Measurements from ENCODE around the gene CACNA1B.
"Not testable (repeated sequence)": the region's sequence is repeated elsewhere in the genome, so short reads cannot be mapped to it uniquely, and the experiment has no call there.

Gene CACNA1B

GRCh38 chr9:138122676-138123075, 245.1 kb downstream of the CACNA1B start:
- TF ChIP-seq POLR2AphosphoS5 (IDR thresholded peaks at IDR 0.05; ENCODE audit: low read depth) (no peak), GABPA (IDR thresholded peaks at IDR 0.05; ENCODE audit: low read depth) (no peak), REST (IDR thresholded peaks at IDR 0.05; ENCODE audit: insufficient replicate concordance, low read depth) (no peak), CTCF (IDR thresholded peaks at IDR 0.05; ENCODE audit: insufficient read depth, low read length) (no peak), SPI1 (IDR thresholded peaks at IDR 0.05; ENCODE audit: borderline replicate concordance, low read depth) (no peak)
- Histone ChIP-seq H3K4me3 (replicated peaks; ENCODE audit: insufficient read depth, low read length) (no peak overlapping the region), H3K27ac (replicated peaks) (no peak overlapping the region), H3K27me3 (ENCODE audit: insufficient read depth, poor library complexity, severe bottlenecking) (no peaks in the 10 kb centered on the region)
- no peak for DNase-seq (ENCODE audit: low read depth in 1 of 2, low spot score in 1 of 2)

GRCh38 chr9:138123086-138123485, 245.5 kb downstream of the CACNA1B start:
- no peak overlapping the region for H3K27ac ChIP-seq (replicated peaks)
- no peaks in the 10 kb centered on the region for H3K27me3 ChIP-seq (ENCODE audit: insufficient read depth, poor library complexity, severe bottlenecking)
- DNase-seq (ENCODE audit: low read depth in 1 of 2, low spot score in 1 of 2): no peak
- no peak overlapping the region for H3K4me3 ChIP-seq (replicated peaks; ENCODE audit: insufficient read depth, low read length)
- no peak for TF ChIP-seq REST (IDR thresholded peaks at IDR 0.05; ENCODE audit: insufficient replicate concordance, low read depth)
- no peak for TF ChIP-seq SPI1 (IDR thresholded peaks at IDR 0.05; ENCODE audit: borderline replicate concordance, low read depth)
- no peak for TF ChIP-seq POLR2AphosphoS5 (IDR thresholded peaks at IDR 0.05; ENCODE audit: low read depth)
- no peak for TF ChIP-seq GABPA (IDR thresholded peaks at IDR 0.05; ENCODE audit: low read depth)
- TF ChIP-seq CTCF (IDR thresholded peaks at IDR 0.05; ENCODE audit: insufficient read depth, low read length): no peak

GRCh38 chr9:138126090-138126857, 248.7 kb downstream of the CACNA1B start:
- H3K4me3 ChIP-seq (replicated peaks; ENCODE audit: insufficient read depth, low read length); H3K27me3 ChIP-seq (ENCODE audit: insufficient read depth, poor library complexity, severe bottlenecking); DNase-seq (ENCODE audit: low read depth in 1 of 2, low spot score in 1 of 2); H3K27ac ChIP-seq (replicated peaks): not testable (repeated sequence)

GRCh38 chr9:138126858-138127584, 249.4 kb downstream of the CACNA1B start:
- not testable (repeated sequence) for DNase-seq (ENCODE audit: low read depth in 1 of 2, low spot score in 1 of 2); H3K27ac ChIP-seq (replicated peaks); H3K4me3 ChIP-seq (replicated peaks; ENCODE audit: insufficient read depth, low read length); H3K27me3 ChIP-seq (ENCODE audit: insufficient read depth, poor library complexity, severe bottlenecking)

GRCh38 chr9:138128027-138128426, 250.4 kb downstream of the CACNA1B start:
- H3K27me3 ChIP-seq (ENCODE audit: insufficient read depth, poor library complexity, severe bottlenecking); DNase-seq (ENCODE audit: low read depth in 1 of 2, low spot score in 1 of 2); H3K4me3 ChIP-seq (replicated peaks; ENCODE audit: insufficient read depth, low read length); H3K27ac ChIP-seq (replicated peaks): not testable (repeated sequence)

- not testable (repeated sequence) for H3K27me3 ChIP-seq (ENCODE audit: insufficient read depth, poor library complexity, severe bottlenecking); DNase-seq (ENCODE audit: low read depth in 1 of 2, low spot score in 1 of 2); H3K4me3 ChIP-seq (replicated peaks; ENCODE audit: insufficient read depth, low read length); H3K27ac ChIP-seq (replicated peaks)
These were observed 251.7 kb downstream of the CACNA1B start for GRCh38 chr9:138129318-138129717.

GRCh38 chr9:138132946-138133705, 255.5 kb downstream of the CACNA1B start:
- H3K4me3 ChIP-seq (replicated peaks; ENCODE audit: insufficient read depth, low read length); DNase-seq (ENCODE audit: low read depth in 1 of 2, low spot score in 1 of 2); H3K27me3 ChIP-seq (ENCODE audit: insufficient read depth, poor library complexity, severe bottlenecking); H3K27ac ChIP-seq (replicated peaks): not testable (repeated sequence)

- not testable (repeated sequence) for H3K4me3 ChIP-seq (replicated peaks; ENCODE audit: insufficient read depth, low read length); H3K27me3 ChIP-seq (ENCODE audit: insufficient read depth, poor library complexity, severe bottlenecking); DNase-seq (ENCODE audit: low read depth in 1 of 2, low spot score in 1 of 2); H3K27ac ChIP-seq (replicated peaks)
These were observed 257.0 kb downstream of the CACNA1B start for GRCh38 chr9:138134581-138134980.
